ENCODE results near the gene LRRC74B. TPM values are rescaled to one million over a fixed set of nuclear protein-coding genes. Genes with fewer than 3 reads are reported as not detected.

The LRRC74B gene
- total and polyA plus RNA-seq, 2 of the 4 experiments (the other 2 are of a cell fraction) = not detected

DNA sequence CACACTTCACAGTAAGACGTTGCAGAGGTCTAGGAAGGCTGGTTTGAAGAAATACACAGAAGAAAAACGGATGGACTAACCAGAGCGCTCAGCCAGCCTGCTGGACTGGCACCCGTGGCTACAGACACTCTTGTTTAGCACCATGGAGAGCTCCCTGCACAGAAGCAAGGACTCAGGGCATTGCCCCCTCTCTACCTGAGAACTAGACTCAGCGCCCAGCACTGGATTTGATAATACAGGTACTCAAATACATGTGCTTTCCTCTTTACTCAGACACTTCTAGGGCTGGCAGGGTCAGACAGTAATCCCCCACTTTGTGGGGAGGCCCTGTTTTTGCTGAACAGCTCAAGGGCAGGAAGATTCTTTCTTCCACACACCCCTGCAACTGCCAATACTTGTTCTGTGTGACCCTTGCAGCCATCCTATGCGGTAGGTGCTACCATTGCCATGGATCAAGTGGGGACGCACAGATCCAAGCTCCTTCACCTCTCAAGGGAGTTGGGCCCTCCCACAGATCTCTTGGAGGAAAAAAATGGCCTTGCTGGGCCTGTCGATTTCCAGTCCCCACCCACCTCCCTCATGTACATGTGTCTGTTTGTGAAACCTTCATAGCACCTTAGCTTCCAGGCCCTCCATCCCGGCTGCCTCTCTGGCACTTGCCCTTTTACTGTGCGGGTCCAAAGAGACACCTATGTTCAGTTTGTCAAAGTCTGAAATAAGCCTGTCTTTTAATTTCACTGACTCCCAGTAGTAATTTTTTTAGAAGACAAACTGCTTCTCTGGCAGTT, 35.9 kb upstream of the LRRC74B start:
- H4K91ac ChIP-seq (ENCODE audit: insufficient read depth, low read depth, low read length) = no peak overlapping the region
- H2AFZ ChIP-seq (replicated peaks; ENCODE audit: low read length, poor library complexity) = peak overlapping the region; percentile 51
- H2AK5ac ChIP-seq (ENCODE audit: low read depth, low read length) = no peak overlapping the region
- no peak overlapping the region for H3K4me2 ChIP-seq (ENCODE audit: low read depth, low read length)
- no TSS peak for BruUV-seq (replicated peaks)
- peaks cover 5% of the 10 kb centered on the region for H3K4me1 ChIP-seq (ENCODE audit: control insufficient read depth, insufficient read depth, low read length)
- H3K36me3 ChIP-seq (ENCODE audit: control insufficient read depth, insufficient read depth, low read length) = no peaks in the 10 kb centered on the region
- DNase-seq (peak; percentile 52), ATAC-seq (ENCODE audit: low read depth) (no peak)
- no peak overlapping the region for H3K4ac ChIP-seq (ENCODE audit: low read depth, low read length)
- H4K8ac ChIP-seq (ENCODE audit: low read depth in 2 of 2, low read length in 2 of 2) = no peak overlapping the region
- H4K5ac ChIP-seq (ENCODE audit: low read depth, low read length) = no peak overlapping the region
- no peak for TF ChIP-seq RCOR1 (IDR thresholded peaks at IDR 0.05; ENCODE audit: insufficient replicate concordance, low read length)
- no peak for TF ChIP-seq CEBPB (IDR thresholded peaks at IDR 0.05; ENCODE audit: low read depth, low read length)
- TF ChIP-seq, protein P1, sequence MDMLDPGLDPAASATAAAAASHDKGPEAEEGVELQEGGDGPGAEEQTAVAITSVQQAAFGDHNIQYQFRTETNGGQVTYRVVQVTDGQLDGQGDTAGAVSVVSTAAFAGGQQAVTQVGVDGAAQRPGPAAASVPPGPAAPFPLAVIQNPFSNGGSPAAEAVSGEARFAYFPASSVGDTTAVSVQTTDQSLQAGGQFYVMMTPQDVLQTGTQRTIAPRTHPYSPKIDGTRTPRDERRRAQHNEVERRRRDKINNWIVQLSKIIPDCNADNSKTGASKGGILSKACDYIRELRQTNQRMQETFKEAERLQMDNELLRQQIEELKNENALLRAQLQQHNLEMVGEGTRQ (IDR thresholded peaks at IDR 0.05; ENCODE audit: low read depth, low read length) = no peak
- TF ChIP-seq BHLHE40 (IDR thresholded peaks at IDR 0.05; ENCODE audit: low read depth, low read length) = no peak
- TF ChIP-seq MXI1 (IDR thresholded peaks at IDR 0.05; ENCODE audit: borderline replicate concordance, low read depth, low read length) = peak; percentile 65; the same call in 1 of the 2 replicates
- CTCF ChIA-PET = no interaction called here
- H2BK20ac ChIP-seq (ENCODE audit: low read depth, low read length) = no peak overlapping the region
- H2BK5ac ChIP-seq (ENCODE audit: low read depth, low read length, poor library complexity, severe bottlenecking) = no peak overlapping the region
- H2BK15ac ChIP-seq (ENCODE audit: low read depth, low read length) = no peak overlapping the region
- H4K20me1 ChIP-seq (ENCODE audit: insufficient read depth, low read length) = peaks cover 4% of the 10 kb centered on the region; the same call in 1 of the 2 replicates
- H3K9ac ChIP-seq (ENCODE audit: low read depth, low read length) = no peak overlapping the region
- H3K27ac ChIP-seq (ENCODE audit: insufficient read depth, low read length) = no peak overlapping the region
- H3K27me3 ChIP-seq (ENCODE audit: control insufficient read depth, insufficient read depth, low read length) = no peaks in the 10 kb centered on the region
- H2BK120ac ChIP-seq (ENCODE audit: low read depth, low read length) = no peak overlapping the region
- no peak overlapping the region for H3K4me3 ChIP-seq (ENCODE audit: insufficient read depth, low read depth, low read length)
- no peaks in the 10 kb centered on the region for H3K9me3 ChIP-seq (ENCODE audit: control insufficient read depth, insufficient read depth, low read length)
- 63% methylated on average over 5 of the region's 10 CpGs; no CpG with 5 or more reads in 1 of the 2 experiments for WGBS, 2 experiments (ENCODE audit: extremely low coverage in 2 of 2, insufficient read length in 1 of 2)
- H3K18ac ChIP-seq (ENCODE audit: low read depth, low read length) = no peak overlapping the region
- H3K23ac ChIP-seq (ENCODE audit: low read depth, low read length) = no peak overlapping the region
- H3K14ac ChIP-seq (replicated peaks; ENCODE audit: low read depth, low read length) = no peak overlapping the region
- H3K9me1 ChIP-seq (ENCODE audit: insufficient read depth, low read length) = peaks cover 6% of the 10 kb centered on the region
- no peak overlapping the region for H2AK9ac ChIP-seq (replicated peaks; ENCODE audit: low read depth, low read length, poor library complexity)
- dilution Hi-C loops (cut with HindIII; ENCODE audit: low sequenced_read_pairs, unreplicated experiment) (no loop called here), in situ Hi-C loops (cut with MboI; ENCODE audit: low sequenced_read_pairs) (loop anchor here (10.0 kb wide), 1 partner anchor 85 kb away; no protein-coding TSS in a partner anchor), intact Hi-C loops (cut with micrococcal nuclease) (no loop called here)
- POLR2A ChIA-PET (ENCODE audit: unreplicated experiment) = no interaction called here
- 0 out of 4 replicates have a peak, but pooled peaks cover 0 to 5% of the 10 kb centered on the region in 2 experiments for H3K79me1 ChIP-seq (ENCODE audit: low read depth in 1 of 2, low read length in 2 of 2)
- H3K56ac ChIP-seq (ENCODE audit: extremely low read depth, insufficient read depth, low read length) = no peak overlapping the region

Measured in IMR-90 (cell line).